Choroid plexus epithelial cell (primary cell): ENCODE measurements around the gene MSANTD7.

ENCODE experiments used
- DNase-seq: peaks from one replicate; pipeline ENCODE4 v3.0.0-alpha.2; 2010; ENCODE audit warnings: low read depth
- H3K4me3 ChIP-seq: 2 replicates; pipeline ENCODE4 v1.5.1; 2011; ENCODE audit warnings: low read depth, mild to moderate bottlenecking, control low read depth, low read length, moderate library complexity
- TF ChIP-seq, protein P1 (sequence below): conservative IDR thresholded peaks from 2 replicates; pipeline ENCODE4 v1.5.1; 2011; ENCODE audit warnings: low read depth, mild to moderate bottlenecking, control low read depth, inconsistent platforms, low read length, moderate library complexity

The MSANTD7 gene

DNA sequence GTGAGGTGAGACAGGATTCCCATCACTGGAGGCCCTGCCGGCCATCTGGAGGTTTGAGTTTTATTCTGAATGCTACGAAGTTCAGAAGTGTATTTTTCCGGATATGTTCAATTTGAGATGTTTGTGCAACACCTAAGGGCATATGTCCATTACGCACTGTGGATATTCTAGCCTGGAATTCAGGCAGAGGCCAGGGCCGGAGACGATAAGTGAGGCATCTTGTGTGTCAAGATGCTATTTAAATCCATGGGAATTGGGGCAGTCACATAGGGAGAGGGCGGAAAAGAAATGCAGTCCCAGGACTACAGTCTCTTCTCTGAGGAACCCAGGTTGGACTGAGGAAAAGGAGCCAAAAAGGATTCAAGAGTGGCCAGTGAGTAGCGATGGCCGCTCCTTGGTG lies 38.7 kb downstream of the MSANTD7 start:
- DNase-seq, result no peak
- TF ChIP-seq, protein P1, sequence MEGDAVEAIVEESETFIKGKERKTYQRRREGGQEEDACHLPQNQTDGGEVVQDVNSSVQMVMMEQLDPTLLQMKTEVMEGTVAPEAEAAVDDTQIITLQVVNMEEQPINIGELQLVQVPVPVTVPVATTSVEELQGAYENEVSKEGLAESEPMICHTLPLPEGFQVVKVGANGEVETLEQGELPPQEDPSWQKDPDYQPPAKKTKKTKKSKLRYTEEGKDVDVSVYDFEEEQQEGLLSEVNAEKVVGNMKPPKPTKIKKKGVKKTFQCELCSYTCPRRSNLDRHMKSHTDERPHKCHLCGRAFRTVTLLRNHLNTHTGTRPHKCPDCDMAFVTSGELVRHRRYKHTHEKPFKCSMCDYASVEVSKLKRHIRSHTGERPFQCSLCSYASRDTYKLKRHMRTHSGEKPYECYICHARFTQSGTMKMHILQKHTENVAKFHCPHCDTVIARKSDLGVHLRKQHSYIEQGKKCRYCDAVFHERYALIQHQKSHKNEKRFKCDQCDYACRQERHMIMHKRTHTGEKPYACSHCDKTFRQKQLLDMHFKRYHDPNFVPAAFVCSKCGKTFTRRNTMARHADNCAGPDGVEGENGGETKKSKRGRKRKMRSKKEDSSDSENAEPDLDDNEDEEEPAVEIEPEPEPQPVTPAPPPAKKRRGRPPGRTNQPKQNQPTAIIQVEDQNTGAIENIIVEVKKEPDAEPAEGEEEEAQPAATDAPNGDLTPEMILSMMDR, result no peak
- no peak overlapping the region for H3K4me3 ChIP-seq

DNA sequence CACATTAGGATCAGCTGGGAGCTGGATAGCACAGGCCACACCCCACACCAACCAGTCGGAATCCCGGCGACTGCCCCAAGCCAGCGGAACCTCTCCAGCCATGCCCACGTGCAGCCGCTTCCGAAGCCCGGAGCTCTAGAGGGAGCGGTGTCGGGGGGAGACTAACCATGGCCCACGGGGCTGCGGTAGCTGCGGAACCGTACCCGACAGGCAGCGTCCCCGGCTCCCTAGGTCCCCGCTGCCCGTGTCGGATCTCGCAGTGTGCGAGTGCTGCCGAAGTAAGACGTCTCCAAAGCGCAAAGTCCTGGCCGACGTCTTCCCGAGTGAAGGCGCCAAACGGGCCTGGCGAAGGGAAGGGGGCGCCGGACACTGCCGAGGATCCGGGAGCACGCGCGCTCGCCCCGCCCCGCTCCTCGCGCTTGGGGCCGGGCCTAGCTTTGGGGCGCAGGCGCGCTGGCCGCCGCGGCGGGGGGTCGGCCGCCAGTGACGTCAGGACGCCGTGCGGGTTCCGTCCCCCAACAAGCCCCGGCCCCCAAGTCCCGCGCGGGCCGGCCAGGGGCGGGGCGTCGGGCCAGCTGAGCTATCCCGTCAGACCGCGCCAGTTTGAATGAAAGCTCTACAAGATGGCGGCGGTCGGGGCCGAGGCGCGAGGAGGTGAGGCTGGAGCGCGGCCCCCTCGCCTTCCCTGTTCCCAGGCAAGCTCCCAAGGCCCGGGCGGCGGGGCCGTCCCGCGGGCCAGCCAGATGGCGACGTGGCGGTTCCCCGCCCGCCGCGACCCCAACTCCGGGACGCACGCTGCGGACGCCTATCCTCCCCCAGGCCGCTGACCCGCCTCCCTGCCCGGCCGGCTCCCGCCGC lies 40.4 kb downstream of the MSANTD7 start, which contains the start of gene SUV39H2:
Gene SUV39H2 (plus strand): TSS at position 601 of the 858 bp plus-strand sequence. CDS start 23 bp downstream, at position 624.
- H3K4me3 ChIP-seq, result peak within 1 kb of the TSS; percentile 92
- TF ChIP-seq, protein P1, result peak; percentile 7
- DNase-seq, result peak; percentile 97

DNA sequence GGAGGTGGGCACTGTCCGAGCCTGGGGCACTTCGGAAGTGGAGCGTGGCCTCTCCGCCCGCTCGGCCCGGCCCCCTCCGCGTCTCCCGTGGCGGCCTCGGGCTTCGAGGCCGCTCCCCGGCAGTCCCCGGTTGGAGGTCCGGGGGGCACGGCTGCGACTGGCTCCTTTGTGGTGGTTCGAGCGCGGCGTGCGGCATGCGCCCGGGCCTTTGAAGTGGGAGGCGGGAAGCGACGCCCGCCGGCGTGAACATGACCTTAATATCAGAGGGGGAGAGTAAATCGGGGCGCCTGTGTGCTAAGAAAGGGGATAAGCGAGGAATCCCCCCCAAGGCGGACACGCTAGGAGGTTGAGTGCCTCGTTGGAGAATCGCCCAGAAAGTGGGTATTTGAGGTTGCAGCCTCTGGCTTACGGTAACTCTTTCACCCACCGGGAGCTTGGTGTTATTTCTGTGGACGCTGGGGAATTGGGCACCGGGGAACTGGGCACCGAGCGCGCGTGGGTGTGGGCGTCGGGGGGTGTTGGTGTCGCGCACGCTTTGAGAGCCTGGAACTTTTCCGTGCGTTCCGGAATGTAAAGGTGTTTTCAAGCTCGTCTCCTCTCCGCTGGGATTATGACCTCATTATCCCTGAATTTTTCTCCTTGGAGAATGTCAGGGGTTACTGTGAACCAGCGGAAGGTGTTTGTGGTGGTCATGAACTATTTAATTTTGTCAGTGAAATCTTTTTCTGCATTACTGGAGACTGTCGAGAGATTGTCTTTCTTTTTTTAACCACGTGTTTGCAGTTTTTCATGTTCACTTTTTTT lies 41.2 kb downstream of the MSANTD7 start:
- no peak for DNase-seq
- TF ChIP-seq, protein P1, result no peak
- peak overlapping the region; percentile 69 for H3K4me3 ChIP-seq

DNA sequence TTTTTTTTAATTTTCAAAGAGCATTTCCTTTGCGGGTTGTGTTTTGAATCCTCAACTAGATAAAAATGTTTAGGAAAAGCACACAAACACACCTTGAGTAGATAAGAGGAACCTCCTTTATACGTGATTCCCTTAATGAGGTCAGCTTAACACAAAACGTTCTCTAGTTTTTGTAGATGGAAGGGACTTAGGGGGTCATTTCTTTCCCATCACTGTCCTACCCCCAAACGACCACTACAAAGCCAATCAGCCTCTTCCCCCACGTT lies 41.8 kb downstream of the MSANTD7 start:
- DNase-seq, result no peak
- TF ChIP-seq, protein P1, result no peak

DNA sequence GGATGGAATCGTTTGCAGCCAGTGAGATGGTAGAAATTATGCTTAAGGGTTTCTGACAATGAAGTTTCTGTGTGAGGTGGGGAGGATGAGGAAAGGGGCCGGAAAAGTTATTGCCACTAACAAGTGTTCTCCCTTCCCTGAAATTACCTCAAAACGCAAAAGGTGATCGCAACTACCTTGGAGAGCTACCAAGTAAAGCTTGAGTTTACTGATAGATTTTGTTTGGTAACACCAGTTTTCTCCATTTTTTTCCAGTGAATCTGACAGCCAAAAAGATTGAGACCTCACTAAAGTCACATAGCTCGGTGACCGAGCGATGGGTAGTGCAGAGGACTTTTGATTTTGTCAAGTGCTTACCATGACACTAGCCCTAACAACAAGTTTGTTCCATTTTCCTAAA lies 42.1 kb downstream of the MSANTD7 start:
- DNase-seq, result no peak
- TF ChIP-seq, protein P1, result no peak
- peak overlapping the region; percentile 69 for H3K4me3 ChIP-seq

More for the DNA sequence above, 41.8 kb downstream of the MSANTD7 start:
- H3K4me3 ChIP-seq, result peak overlapping the region; percentile 69

DNA sequence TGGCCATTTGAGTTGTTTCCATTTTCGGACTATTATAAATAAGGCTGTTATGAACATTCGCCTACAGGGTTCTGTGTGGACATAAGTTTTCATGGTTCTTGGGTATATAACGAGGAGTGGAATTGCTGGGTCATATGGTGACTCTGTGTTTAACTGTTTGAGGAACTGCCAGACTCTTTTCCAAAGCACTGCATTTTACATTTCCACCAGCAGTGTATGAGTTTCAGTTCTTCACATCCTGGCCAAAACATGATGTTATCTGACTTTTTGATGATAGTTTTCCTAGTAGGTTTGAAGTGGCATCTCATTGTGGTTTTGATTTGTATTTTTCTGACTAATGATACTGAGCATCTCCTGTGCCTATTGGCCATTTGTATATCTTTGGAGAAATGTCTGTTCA lies 46.0 kb downstream of the MSANTD7 start:
- TF ChIP-seq, protein P1, result no peak
- no peak overlapping the region for H3K4me3 ChIP-seq
- no peak for DNase-seq
